Neural cell (in vitro differentiated cells): Measurements from ENCODE around the gene IL1RL2. TPM values are rescaled to one million over a fixed set of nuclear protein-coding genes. Genes with fewer than 3 reads are reported as not detected.

ENCODE experiments used
- H2AFZ ChIP-seq: fragments of 200-600, 300-800 bp; sonication (generic), shearing (Covaris generic); 2 replicates; pipeline ENCODE4 v1.6.0; 2014; ENCODE audit warnings: low read depth, mild to moderate bottlenecking, antibody characterized with exemption, low read length, moderate library complexity
- H3F3A ChIP-seq: fragments of 200-600 bp; shearing (Covaris generic); 2 replicates; pipeline ENCODE4 v1.6.1; 2016; ENCODE audit warnings: mild to moderate bottlenecking, moderate library complexity, mixed read lengths, antibody characterized with exemption, low read length; ENCODE audit not compliant: insufficient read depth, poor library complexity, severe bottlenecking
- H3K27ac ChIP-seq: fragments of 200-600, 300-800 bp; sonication (generic), shearing (Covaris generic); 2 replicates; pipeline ENCODE4 v1.5.1; 2014; ENCODE audit warnings: mild to moderate bottlenecking, low read length, moderate library complexity
- H3K27me3 ChIP-seq: fragments of 300-800, 200-600 bp; sonication (generic), shearing (Covaris generic); 2 replicates; pipeline ENCODE4 v1.6.0; 2014; ENCODE audit warnings: mild to moderate bottlenecking, low read depth, low read length, moderate library complexity; ENCODE audit not compliant: insufficient read depth
- H3K36me3 ChIP-seq: fragments of 300-800, 200-600 bp; sonication (generic), shearing (Covaris generic); 2 replicates; pipeline ENCODE4 v1.5.1; 2014; ENCODE audit warnings: mild to moderate bottlenecking, antibody characterized with exemption, low read length, moderate library complexity; ENCODE audit not compliant: insufficient read depth
- H3K4me2 ChIP-seq: fragments of 300-800, 200-600 bp; sonication (generic), shearing (Covaris generic); 2 replicates; pipeline ENCODE4 v1.6.0; 2014; ENCODE audit warnings: mild to moderate bottlenecking, low read length
- H3K4me3 ChIP-seq: fragments of 300-800, 200-600 bp; sonication (generic), shearing (Covaris generic); 2 replicates; pipeline ENCODE4 v1.5.1; 2014; ENCODE audit warnings: mild to moderate bottlenecking, low read length, moderate library complexity
- H3K79me2 ChIP-seq: fragments of 200-600 bp; shearing (Covaris generic); replicated peaks from 2 replicates; pipeline ENCODE4 v1.6.0; 2014; ENCODE audit warnings: mild to moderate bottlenecking, low read length, moderate library complexity; ENCODE audit not compliant: insufficient read depth
- H3K9ac ChIP-seq: fragments of 300-800, 200-600 bp; sonication (generic), shearing (Covaris generic); 2 replicates; pipeline ENCODE4 v1.6.1; 2016; ENCODE audit warnings: mild to moderate bottlenecking, low read length, mixed read lengths
- H3K9me2 ChIP-seq: fragments of 200-600 bp; shearing (Covaris generic); 2 replicates; pipeline ENCODE4 v1.6.1; 2016; ENCODE audit warnings: mild to moderate bottlenecking, low read length, mixed read lengths; ENCODE audit not compliant: insufficient read depth
- H3K9me3 ChIP-seq: fragments of 200-600, 300-800 bp; sonication (generic), shearing (Covaris generic); 2 replicates; pipeline ENCODE4 v1.6.1; 2016; ENCODE audit warnings: mild to moderate bottlenecking, mixed run types, low read length, moderate library complexity, mixed read lengths
- H4K20me1 ChIP-seq: fragments of 200-600 bp; shearing (Covaris generic); 2 replicates; pipeline ENCODE4 v1.6.1; 2016; ENCODE audit warnings: mild to moderate bottlenecking, mixed run types; ENCODE audit not compliant: insufficient read depth
- EP300 ChIP-seq: fragments of 450-650 bp; conservative IDR thresholded peaks from 2 replicates; pipeline ENCODE4 v1.6.1; 2014; ENCODE audit warnings: antibody characterized with exemption, mild to moderate bottlenecking, moderate library complexity; ENCODE audit not compliant: poor library complexity, severe bottlenecking
- EZH2 ChIP-seq: fragments of 200-600, 300-800 bp; shearing (Covaris generic), sonication (generic); IDR thresholded peaks from 2 replicates; pipeline ENCODE4 v1.6.1; 2014; ENCODE audit warnings: antibody characterized with exemption, low read length, borderline replicate concordance, mild to moderate bottlenecking; ENCODE audit not compliant: insufficient read depth, poor library complexity, severe bottlenecking
- MXI1 ChIP-seq: fragments of 450-650 bp; conservative IDR thresholded peaks from 2 replicates; pipeline ENCODE4 v1.6.1; 2014; ENCODE audit warnings: antibody characterized with exemption, mild to moderate bottlenecking; ENCODE audit not compliant: poor library complexity, severe bottlenecking
- POLR2AphosphoS5 ChIP-seq: IDR thresholded peaks from 2 replicates; pipeline ENCODE4 v1.6.1; 2012
- RAD21 ChIP-seq: fragments of 450-650 bp; conservative IDR thresholded peaks from 2 replicates; pipeline ENCODE4 v1.6.1; 2014; ENCODE audit warnings: antibody characterized with exemption, mild to moderate bottlenecking, moderate library complexity
- SMC3 ChIP-seq: fragments of 450-650 bp; conservative IDR thresholded peaks from 2 replicates; pipeline ENCODE4 v1.6.1; 2014; ENCODE audit warnings: antibody characterized with exemption, mild to moderate bottlenecking, moderate library complexity; ENCODE audit not compliant: poor library complexity
- TAF1 ChIP-seq: IDR thresholded peaks from 2 replicates; pipeline ENCODE4 v1.6.1; 2012; ENCODE audit warnings: low read depth
- polyA plus RNA-seq: library from polyadenylated mRNA; depleted of rRNA; stranded (reverse); fragments of >200 nt; gene quantifications from 2 replicates; pipeline ENCODE4 v1.2.3, GENCODE V29; 2014
- TF ChIP-seq, protein P1 (sequence below): fragments of 450-650 bp; IDR thresholded peaks from 2 replicates; pipeline ENCODE4 v1.5.1; 2014; ENCODE audit warnings: antibody characterized with exemption, mild to moderate bottlenecking, moderate library complexity; ENCODE audit not compliant: poor library complexity, severe bottlenecking
- TF ChIP-seq, protein P2 (sequence below): IDR thresholded peaks from 2 replicates; pipeline ENCODE4 v1.6.1; 2012; ENCODE audit warnings: borderline replicate concordance

Gene IL1RL2
- polyA plus RNA-seq, 1 donor from 2014 or later, result not detected

DNA sequence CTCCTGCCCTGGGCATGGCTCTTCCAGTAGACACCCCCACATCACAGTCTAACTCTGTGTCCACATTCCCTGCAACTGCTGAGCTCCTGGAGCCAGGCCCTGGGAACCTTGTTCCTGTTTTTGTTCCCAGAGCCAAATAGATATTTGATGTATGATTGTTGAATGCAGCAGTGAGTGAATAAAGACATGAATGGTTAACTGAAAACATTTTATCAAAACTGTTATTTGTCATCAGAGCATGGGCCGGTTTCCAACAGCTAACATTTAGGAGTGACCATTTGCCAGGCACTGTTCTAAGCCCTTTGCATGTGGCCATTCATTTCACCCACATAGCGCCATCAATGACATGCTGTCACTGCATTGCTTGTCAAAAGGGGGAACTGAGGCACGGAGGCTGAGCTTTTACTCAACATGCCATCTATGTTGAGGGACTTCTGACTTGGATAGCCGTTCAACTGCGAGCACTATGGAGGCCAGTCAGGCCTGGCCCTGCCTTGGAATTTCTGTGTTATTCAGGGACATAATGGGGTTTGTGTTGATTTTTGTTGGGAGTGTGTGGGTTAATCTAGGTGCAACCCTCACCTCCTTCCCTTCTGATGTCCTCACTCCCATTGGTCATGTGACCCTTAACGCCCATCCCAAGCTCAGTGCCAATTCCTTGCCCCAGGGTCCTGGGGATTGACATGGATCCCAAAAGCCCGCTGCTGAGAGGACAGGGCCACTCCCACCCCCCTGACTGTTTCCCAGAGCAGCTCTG lies 31.7 kb upstream of the IL1RL2 start:
- H3K27ac ChIP-seq, result no peak overlapping the region
- no peak overlapping the region for H3K4me3 ChIP-seq
- H2AFZ ChIP-seq, result no peak overlapping the region
- H3K4me2 ChIP-seq, result no peak overlapping the region
- TF ChIP-seq RAD21, result no peak
- TF ChIP-seq EZH2, result no peak
- no peak for TF ChIP-seq MXI1
- TF ChIP-seq SMC3, result no peak
- no peak for TF ChIP-seq EP300
- TF ChIP-seq, protein P1, sequence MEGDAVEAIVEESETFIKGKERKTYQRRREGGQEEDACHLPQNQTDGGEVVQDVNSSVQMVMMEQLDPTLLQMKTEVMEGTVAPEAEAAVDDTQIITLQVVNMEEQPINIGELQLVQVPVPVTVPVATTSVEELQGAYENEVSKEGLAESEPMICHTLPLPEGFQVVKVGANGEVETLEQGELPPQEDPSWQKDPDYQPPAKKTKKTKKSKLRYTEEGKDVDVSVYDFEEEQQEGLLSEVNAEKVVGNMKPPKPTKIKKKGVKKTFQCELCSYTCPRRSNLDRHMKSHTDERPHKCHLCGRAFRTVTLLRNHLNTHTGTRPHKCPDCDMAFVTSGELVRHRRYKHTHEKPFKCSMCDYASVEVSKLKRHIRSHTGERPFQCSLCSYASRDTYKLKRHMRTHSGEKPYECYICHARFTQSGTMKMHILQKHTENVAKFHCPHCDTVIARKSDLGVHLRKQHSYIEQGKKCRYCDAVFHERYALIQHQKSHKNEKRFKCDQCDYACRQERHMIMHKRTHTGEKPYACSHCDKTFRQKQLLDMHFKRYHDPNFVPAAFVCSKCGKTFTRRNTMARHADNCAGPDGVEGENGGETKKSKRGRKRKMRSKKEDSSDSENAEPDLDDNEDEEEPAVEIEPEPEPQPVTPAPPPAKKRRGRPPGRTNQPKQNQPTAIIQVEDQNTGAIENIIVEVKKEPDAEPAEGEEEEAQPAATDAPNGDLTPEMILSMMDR, result no peak
- TF ChIP-seq, protein P2, sequence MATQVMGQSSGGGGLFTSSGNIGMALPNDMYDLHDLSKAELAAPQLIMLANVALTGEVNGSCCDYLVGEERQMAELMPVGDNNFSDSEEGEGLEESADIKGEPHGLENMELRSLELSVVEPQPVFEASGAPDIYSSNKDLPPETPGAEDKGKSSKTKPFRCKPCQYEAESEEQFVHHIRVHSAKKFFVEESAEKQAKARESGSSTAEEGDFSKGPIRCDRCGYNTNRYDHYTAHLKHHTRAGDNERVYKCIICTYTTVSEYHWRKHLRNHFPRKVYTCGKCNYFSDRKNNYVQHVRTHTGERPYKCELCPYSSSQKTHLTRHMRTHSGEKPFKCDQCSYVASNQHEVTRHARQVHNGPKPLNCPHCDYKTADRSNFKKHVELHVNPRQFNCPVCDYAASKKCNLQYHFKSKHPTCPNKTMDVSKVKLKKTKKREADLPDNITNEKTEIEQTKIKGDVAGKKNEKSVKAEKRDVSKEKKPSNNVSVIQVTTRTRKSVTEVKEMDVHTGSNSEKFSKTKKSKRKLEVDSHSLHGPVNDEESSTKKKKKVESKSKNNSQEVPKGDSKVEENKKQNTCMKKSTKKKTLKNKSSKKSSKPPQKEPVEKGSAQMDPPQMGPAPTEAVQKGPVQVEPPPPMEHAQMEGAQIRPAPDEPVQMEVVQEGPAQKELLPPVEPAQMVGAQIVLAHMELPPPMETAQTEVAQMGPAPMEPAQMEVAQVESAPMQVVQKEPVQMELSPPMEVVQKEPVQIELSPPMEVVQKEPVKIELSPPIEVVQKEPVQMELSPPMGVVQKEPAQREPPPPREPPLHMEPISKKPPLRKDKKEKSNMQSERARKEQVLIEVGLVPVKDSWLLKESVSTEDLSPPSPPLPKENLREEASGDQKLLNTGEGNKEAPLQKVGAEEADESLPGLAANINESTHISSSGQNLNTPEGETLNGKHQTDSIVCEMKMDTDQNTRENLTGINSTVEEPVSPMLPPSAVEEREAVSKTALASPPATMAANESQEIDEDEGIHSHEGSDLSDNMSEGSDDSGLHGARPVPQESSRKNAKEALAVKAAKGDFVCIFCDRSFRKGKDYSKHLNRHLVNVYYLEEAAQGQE, result no peak
- TF ChIP-seq TAF1, result no peak
- TF ChIP-seq POLR2AphosphoS5, result no peak
- H3K27me3 ChIP-seq, result no peaks in the 10 kb centered on the region
- no peaks in the 10 kb centered on the region for H3K9me2 ChIP-seq
- no peaks in the 10 kb centered on the region for H4K20me1 ChIP-seq
- no peak overlapping the region for H3K9ac ChIP-seq
- no peaks in the 10 kb centered on the region for H3F3A ChIP-seq
- no peaks in the 10 kb centered on the region for H3K9me3 ChIP-seq
- H3K36me3 ChIP-seq, result no peaks in the 10 kb centered on the region
- no peaks in the 10 kb centered on the region for H3K79me2 ChIP-seq

DNA sequence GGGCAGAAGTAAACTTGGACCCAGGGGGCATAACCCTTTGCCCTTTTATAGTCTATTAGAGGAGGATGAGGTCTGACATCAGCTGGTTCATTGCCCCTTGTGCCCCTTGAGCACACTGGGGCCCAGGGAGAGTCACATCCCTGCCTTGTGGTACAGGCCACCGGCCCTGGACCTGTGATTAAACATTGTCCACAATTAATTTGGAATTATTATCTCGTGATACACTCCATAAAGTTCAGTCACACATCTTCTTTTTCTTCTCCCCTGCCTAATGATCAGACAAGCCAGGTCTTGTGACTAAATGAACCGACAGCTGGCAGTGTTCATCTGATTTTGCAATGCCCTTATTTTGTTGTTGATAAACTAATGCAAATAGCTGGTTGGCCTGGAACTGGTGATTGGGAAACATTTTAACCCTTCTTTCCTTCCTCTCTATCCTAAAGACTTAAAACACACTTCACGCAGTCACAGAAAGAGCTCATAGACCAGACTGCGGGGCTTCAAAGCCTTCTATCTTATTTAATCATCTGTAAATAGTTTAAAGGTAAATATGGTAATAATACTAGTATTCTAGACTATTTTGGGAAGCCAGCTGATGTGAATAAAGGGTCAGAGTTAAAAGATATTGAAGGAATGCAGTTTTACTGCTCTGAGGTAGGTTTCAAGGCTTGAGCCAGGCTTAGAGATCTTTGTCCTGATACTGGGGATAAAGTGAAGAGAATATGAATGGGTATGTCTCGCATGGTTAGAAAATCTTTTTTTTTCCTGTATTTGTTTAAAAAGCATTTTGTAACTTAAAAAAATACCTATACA lies 30.9 kb upstream of the IL1RL2 start:
- H3K79me2 ChIP-seq, result no peaks in the 10 kb centered on the region
- no peak overlapping the region for H3K27ac ChIP-seq
- H3K27me3 ChIP-seq, result no peaks in the 10 kb centered on the region
- H2AFZ ChIP-seq, result no peak overlapping the region
- H4K20me1 ChIP-seq, result no peaks in the 10 kb centered on the region
- no peaks in the 10 kb centered on the region for H3F3A ChIP-seq
- no peaks in the 10 kb centered on the region for H3K9me3 ChIP-seq
- H3K4me2 ChIP-seq, result no peak overlapping the region
- H3K9ac ChIP-seq, result no peak overlapping the region
- TF ChIP-seq MXI1 (no peak), SMC3 (no peak), EZH2 (no peak), POLR2AphosphoS5 (no peak), RAD21 (no peak), EP300 (no peak), TAF1 (no peak)
- TF ChIP-seq, protein P1, result no peak
- TF ChIP-seq, protein P2, result no peak
- H3K4me3 ChIP-seq, result no peak overlapping the region
- H3K36me3 ChIP-seq, result no peaks in the 10 kb centered on the region
- H3K9me2 ChIP-seq, result no peaks in the 10 kb centered on the region
